ENCODE data around the gene ARHGAP24.
"Not testable (repeated sequence)": the region's sequence is repeated elsewhere in the genome, so short reads cannot be mapped to it uniquely, and the experiment has no call there.

The ARHGAP24 gene

GRCh38 chr4:85968945-85969819 lies 494.2 kb downstream of the ARHGAP24 start:
- DNase-seq = peak; percentile 66

GRCh38 chr4:85970535-85970934 lies 495.6 kb downstream of the ARHGAP24 start:
- no peak for DNase-seq

GRCh38 chr4:85979276-85979675 lies 504.3 kb downstream of the ARHGAP24 start:
- DNase-seq = no peak

GRCh38 chr4:85986266-85986665 lies 511.3 kb downstream of the ARHGAP24 start:
- no peak for DNase-seq

- no peak for DNase-seq
These were observed 518.7 kb downstream of the ARHGAP24 start for GRCh38 chr4:85993641-85994040.

GRCh38 chr4:85994576-85994975 lies 519.6 kb downstream of the ARHGAP24 start:
- no peak for DNase-seq

GRCh38 chr4:85995361-85995760 lies 520.4 kb downstream of the ARHGAP24 start:
- no peak for DNase-seq

GRCh38 chr4:86001591-86001990 lies 526.6 kb downstream of the ARHGAP24 start:
- no peak for DNase-seq

- DNase-seq = no peak
These were observed 529.1 kb downstream of the ARHGAP24 start for GRCh38 chr4:86004030-86004429.

GRCh38 chr4:86006057-86006456 lies 531.1 kb downstream of the ARHGAP24 start:
- DNase-seq = no peak

GRCh38 chr4:86007042-86007441 lies 532.1 kb downstream of the ARHGAP24 start:
- no peak for DNase-seq

- no peak for DNase-seq
These were observed 536.2 kb downstream of the ARHGAP24 start for GRCh38 chr4:86011117-86011516.

GRCh38 chr4:86013621-86014020 lies 538.7 kb downstream of the ARHGAP24 start:
- no peak for DNase-seq

GRCh38 chr4:86014599-86014998 lies 539.6 kb downstream of the ARHGAP24 start:
- DNase-seq = no peak

- no peak for DNase-seq
These were observed 540.7 kb downstream of the ARHGAP24 start for GRCh38 chr4:86015412-86016350.

- DNase-seq = no peak
These were observed 544.4 kb downstream of the ARHGAP24 start for GRCh38 chr4:86019362-86019761.

- DNase-seq = no peak
These were observed 545.0 kb downstream of the ARHGAP24 start for GRCh38 chr4:86019906-86020305.

GRCh38 chr4:86021671-86022070 lies 546.7 kb downstream of the ARHGAP24 start:
- not testable (repeated sequence) for DNase-seq

- DNase-seq = no peak
These were observed 551.8 kb downstream of the ARHGAP24 start for GRCh38 chr4:86026720-86027119.

- no peak for DNase-seq
These were observed 557.0 kb downstream of the ARHGAP24 start for GRCh38 chr4:86031927-86032326.

GRCh38 chr4:86032476-86033022 lies 557.6 kb downstream of the ARHGAP24 start:
- DNase-seq = no peak

- no peak for DNase-seq
These were observed 558.2 kb downstream of the ARHGAP24 start for GRCh38 chr4:86033171-86033570.

GRCh38 chr4:86034616-86035015 lies 559.7 kb downstream of the ARHGAP24 start:
- no peak for DNase-seq

All from NCI-H1694 (cell line).